Measurements from ENCODE around the gene CISD3. TPM values are rescaled to one million over a fixed set of nuclear protein-coding genes. Genes with fewer than 3 reads are reported as not detected.
A peak's percentile ranks its signal among the peaks of the same experiment; 100 is the strongest.

The CISD3 gene
- total and polyA plus RNA-seq, 2 experiments from 2014 or later = 0.94 to 8.9 TPM

DNA sequence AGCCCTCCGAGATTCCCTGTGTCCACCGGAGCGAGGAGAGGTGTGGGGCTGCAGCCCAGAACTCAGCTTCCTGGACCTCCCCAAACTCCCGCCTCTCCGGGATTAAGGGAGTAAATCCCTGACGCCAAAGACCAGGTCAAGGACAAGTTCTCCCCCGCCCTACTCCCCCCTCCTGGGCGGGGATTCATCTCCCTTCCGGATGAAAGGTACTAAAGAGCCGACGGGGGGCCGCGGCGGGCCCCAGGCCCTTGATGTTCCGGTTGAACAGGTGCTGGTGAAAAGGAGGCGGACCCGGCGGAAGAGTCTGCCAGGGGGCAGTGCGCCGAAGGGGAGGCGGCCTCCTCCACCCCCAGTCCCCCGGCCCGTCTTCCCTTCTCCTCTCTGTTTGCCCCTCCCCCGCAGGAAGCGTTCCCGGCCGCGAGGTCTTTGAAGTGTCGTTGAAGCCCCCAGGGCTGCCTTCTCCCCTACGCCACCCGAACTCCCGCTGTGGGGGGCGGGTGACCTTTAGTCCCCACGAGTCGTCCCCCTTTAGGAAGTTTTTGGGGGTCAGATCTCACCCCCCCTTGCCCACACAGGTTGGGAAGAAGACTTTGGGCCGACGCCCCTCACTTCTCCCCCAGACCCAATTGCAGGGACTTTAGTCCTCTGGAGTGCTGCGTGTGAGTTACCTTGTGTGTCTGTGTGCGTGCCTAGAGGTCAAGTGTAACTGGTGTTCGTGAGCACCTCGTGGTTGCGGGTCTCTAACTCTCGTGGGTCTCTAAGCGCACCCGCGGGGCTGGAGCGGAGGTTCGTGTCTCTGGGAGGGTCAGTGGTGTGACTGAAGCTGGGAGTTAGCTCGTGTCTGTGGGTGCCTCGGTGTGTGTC, 26.2 kb upstream of the CISD3 start:
- no peak overlapping the region for H3K27ac ChIP-seq (ENCODE audit: low read depth)
- H3K4me1 ChIP-seq (ENCODE audit: insufficient read depth) = peaks cover 40% of the 10 kb centered on the region
- H3K4me3 ChIP-seq = peak overlapping the region; percentile 67
- Mint-ChIP-seq H3K4me1 (peaks cover 55% of the 10 kb centered on the region), H3K4me3 (peak overlapping the region; percentile 80), H3K36me3 (ENCODE audit: low read depth) (peaks cover 8% of the 10 kb centered on the region; the same call in 2 of the 3 replicates), H3K27me3 (ENCODE audit: insufficient read depth, low read depth, poor library complexity) (peaks cover 84% of the 10 kb centered on the region), H3K9me3 (peaks cover 5% of the 10 kb centered on the region; the same call in 2 of the 3 replicates), H3K27ac (no peak overlapping the region)
- no peak overlapping the region for H2AFZ ChIP-seq
- no peak for TF ChIP-seq STAT1 (IDR thresholded peaks at IDR 0.05; ENCODE audit: unreplicated experiment)
- TF ChIP-seq, protein P1, sequence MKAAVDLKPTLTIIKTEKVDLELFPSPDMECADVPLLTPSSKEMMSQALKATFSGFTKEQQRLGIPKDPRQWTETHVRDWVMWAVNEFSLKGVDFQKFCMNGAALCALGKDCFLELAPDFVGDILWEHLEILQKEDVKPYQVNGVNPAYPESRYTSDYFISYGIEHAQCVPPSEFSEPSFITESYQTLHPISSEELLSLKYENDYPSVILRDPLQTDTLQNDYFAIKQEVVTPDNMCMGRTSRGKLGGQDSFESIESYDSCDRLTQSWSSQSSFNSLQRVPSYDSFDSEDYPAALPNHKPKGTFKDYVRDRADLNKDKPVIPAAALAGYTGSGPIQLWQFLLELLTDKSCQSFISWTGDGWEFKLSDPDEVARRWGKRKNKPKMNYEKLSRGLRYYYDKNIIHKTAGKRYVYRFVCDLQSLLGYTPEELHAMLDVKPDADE (IDR thresholded peaks at IDR 0.05) = 0 out of 2 replicates have a peak, but pooled peaks have one; percentile 20
- TF ChIP-seq CREB1 (CRISPR knock-in tag; IDR thresholded peaks at IDR 0.05; ENCODE audit: low read depth) = peak; percentile 34; the same call in 1 of the 2 replicates
- TF ChIP-seq REST (IDR thresholded peaks at IDR 0.05; ENCODE audit: unreplicated experiment) = no peak
- peak; percentile 62 for TF ChIP-seq POLR2AphosphoS5 (IDR thresholded peaks at IDR 0.05; ENCODE audit: low read depth)
- H3F3A ChIP-seq (replicated peaks; ENCODE audit: low read depth) = peaks cover 45% of the 10 kb centered on the region
- DNase-seq (ENCODE audit: low spot score) = peak; percentile 99
- ATAC-seq = peak; percentile 59
- no peaks in the 10 kb centered on the region for H3K9me2 ChIP-seq (ENCODE audit: insufficient read depth)
- peaks cover 22% of the 10 kb centered on the region for H4K20me1 ChIP-seq (replicated peaks; ENCODE audit: insufficient read depth)
- no peaks in the 10 kb centered on the region for H3K36me3 ChIP-seq (ENCODE audit: insufficient read depth)
- H3K4me2 ChIP-seq = peak overlapping the region; percentile 89
- H3K27me3 ChIP-seq (ENCODE audit: insufficient read depth) = peaks cover 91% of the 10 kb centered on the region
- H3K79me2 ChIP-seq (replicated peaks; ENCODE audit: insufficient read depth) = no peaks in the 10 kb centered on the region

DNA sequence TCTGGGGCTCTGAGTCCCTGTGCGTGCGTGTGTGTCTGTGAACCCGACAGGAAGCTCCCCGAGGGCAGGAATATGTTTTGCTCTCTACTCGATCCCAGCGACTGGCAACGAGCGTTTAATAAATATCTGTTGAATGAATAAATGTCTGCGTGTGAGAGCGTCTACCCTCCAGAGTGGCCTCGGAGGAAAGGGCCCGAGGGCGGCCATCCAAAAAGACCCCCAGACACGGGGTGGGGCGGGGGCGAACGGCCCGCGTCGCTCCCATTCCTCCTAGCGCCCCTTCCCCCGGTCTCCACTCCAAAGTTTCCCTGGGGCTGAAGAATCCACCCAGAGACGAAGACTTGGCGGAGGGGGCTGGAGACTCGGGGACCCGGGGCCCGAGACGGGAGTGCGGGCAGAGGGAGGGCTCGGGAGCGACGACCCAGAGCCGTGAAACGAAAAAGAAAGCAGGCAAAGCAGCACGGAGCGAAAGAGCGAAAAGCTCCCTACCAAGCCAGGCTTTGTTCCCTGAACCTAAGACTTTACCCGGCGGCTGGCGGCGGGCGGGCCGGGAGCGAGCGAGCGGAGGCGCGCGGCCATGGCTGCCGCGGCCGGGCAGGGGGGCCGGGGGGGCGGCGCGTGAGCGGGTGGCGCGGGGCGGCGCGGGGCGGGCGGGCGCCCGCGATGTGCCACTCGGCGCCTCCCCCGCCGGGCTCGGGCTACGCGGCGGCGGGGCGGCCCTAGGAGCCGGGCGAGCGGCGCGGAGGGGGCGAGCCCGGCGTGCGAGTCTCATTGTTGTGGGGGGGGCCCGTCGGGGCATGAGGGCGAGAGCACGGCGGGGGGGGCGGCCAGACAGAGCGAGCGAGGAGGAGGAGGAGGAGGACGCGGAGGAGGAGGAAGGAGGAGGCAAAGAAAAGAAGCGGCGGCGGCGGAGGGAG, 25.3 kb upstream of the CISD3 start, which contains the start of gene MLLT6:
MLLT6 (plus strand) TSS at position 668 of the 917 bp plus-strand sequence. CDS start 360 bp downstream, outside the sequence.
- Histone ChIP-seq H3K27ac (ENCODE audit: low read depth) (no peak within 1 kb of the TSS), H3K4me3 (peak within 1 kb of the TSS; percentile 84), H2AFZ (peak within 1 kb of the TSS; percentile 91), H3K9me2 (ENCODE audit: insufficient read depth) (no peaks in the 10 kb centered on the region), H3K36me3 (ENCODE audit: insufficient read depth) (no peaks in the 10 kb centered on the region), H4K20me1 (replicated peaks; ENCODE audit: insufficient read depth) (peaks cover 19% of the 10 kb centered on the region), H3K4me2 (peak within 1 kb of the TSS; percentile 89), H3K27me3 (ENCODE audit: insufficient read depth) (peaks cover 91% of the 10 kb centered on the region), H3K4me1 (ENCODE audit: insufficient read depth) (peaks cover 40% of the 10 kb centered on the region), H3K79me2 (replicated peaks; ENCODE audit: insufficient read depth) (no peaks in the 10 kb centered on the region), H3F3A (replicated peaks; ENCODE audit: low read depth) (peaks cover 45% of the 10 kb centered on the region)
- Mint-ChIP-seq H3K4me3 (peak within 1 kb of the TSS; percentile 90), H3K9me3 (peaks cover 5% of the 10 kb centered on the region; the same call in 2 of the 3 replicates), H3K36me3 (ENCODE audit: low read depth) (peaks cover 8% of the 10 kb centered on the region; the same call in 2 of the 3 replicates), H3K27me3 (ENCODE audit: insufficient read depth, low read depth, poor library complexity) (peaks cover 83% of the 10 kb centered on the region), H3K4me1 (peaks cover 58% of the 10 kb centered on the region), H3K27ac (no peak within 1 kb of the TSS)
- TF ChIP-seq ZNF114 (CRISPR knock-in tag; IDR thresholded peaks at IDR 0.05) = no peak
- TF ChIP-seq EZH2 (IDR thresholded peaks at IDR 0.05; ENCODE audit: low read depth, unreplicated experiment) = peak; percentile 83
- DNase-seq (ENCODE audit: low spot score) (peak; percentile 89), ATAC-seq (peak; percentile 17)
